DMS53 treated with DMSO at 0.1 percent for 48 hours (cell line): ENCODE measurements around the gene GIGYF2.
"Not testable (repeated sequence)": the region's sequence is repeated elsewhere in the genome, so short reads cannot be mapped to it uniquely, and the experiment has no call there.

Source experiments
- DNase-seq: peaks from one replicate; lab custom pipeline; 2025; ENCODE audit not compliant: unreplicated experiment; lab: John Stamatoyannopoulos, UW

The GIGYF2 gene

DNA sequence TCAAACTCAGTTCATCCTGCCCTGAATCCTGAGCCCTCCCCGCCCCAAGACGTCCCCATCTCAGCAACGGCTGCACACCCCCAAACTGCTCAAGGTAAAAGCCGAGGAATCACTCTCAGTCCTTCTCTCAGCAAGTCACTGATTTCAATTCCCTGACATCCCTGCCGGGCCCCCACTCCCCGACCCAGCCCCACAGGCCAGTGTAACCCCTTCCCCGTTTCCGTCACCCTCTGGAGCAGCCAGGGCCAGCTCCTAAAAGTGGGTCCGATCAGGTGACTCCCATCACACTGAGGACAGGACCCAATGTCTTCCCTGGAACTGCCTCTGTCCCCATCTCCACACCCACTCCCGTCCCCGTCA is 193.4 kb downstream of the GIGYF2 start:
- no peak for DNase-seq

DNA sequence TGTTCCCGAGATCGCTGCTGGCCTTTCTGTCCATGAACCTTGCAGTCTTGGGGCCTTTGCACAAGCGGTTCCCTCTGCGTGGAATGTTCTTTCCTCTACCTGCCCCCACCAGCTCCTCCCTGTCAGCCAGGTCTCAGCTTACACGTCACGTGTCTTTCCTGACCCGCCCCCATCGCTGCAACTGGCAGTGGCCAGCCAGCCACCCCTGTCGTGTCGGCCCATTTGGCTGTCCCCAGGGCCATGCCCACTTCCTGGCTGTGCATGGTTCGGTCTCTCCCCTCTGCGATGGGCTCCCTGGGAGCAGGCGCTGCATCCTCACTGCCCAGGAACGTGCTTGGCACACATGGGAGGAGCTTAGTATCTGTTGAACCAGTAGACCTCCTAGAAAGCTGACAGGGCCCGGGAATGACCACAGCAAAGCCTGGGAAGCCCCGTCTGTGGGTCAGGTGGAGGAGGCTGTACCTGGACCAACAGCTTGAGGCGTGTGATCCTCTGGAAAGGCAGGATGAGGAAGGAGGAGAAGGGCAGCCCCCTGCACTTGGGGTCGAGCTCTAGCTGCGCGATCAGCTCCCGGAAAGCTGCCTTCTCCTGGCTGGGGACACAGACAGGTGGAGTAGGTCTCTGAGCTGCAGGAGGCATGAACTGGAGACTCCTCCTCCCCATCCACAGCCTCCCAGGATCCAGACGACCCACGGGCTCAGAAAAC is 193.9 kb downstream of the GIGYF2 start:
- DNase-seq, result peak; percentile 28

DNA sequence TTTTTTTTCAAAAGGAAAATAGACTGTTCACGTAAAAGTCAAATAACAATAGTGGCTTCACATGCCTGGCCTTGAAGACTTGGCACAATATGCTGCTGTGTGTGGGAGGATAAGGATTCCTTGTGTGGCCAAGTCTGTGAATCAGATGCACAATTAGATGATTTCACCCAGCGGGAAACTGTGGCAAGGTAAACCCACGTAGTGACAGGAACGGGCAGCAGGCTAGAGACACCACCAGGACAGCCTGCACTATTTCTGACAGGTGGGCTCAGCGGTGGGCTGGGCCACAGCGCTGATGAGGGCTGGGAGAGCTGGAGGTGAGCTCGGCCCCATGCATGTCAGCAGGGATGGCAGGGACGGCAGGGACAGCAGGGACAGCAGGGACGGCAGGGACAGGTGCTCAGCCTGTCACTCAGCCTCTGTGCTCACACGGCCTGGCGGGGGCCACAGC is 194.5 kb downstream of the GIGYF2 start:
- no peak for DNase-seq

DNA sequence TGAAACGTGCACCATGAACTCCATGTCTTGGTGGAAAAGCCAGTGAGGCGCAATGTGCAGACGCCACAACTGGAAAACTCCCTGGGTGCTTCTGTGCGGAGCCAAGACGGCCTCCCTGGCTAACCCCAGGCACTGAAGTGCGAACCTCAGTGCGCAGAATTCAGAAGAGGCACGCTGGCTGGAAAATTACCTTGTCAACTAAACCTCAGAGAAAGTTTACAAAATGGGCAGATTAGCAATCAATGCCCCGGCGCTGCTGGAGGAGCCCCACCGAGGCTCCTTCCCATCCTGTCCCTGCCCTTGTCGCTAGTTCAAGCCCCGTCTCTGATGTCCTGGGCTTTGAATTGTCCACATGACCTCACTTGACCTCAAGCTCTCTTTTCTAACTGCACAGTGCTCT is 195.1 kb downstream of the GIGYF2 start:
- DNase-seq, result no peak

DNA sequence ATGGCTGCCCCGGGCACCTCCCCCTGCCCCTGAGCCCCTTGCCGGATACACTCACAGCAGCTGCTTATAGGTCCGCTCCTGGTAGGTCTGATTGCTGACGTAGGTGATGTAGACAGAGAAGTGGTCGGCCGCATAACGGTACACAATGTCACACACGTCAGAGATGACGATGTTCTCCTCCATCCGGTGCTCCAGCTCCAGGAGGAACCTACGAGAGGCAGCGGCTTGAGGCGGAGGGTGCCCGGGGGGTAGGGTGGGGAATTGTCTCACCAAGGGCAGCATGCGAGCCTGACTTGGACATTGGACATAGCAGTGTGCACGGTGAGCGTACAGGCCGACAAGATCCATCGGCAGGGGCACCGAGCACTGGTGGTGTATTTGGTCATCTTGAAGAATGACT is 195.7 kb downstream of the GIGYF2 start:
- no peak for DNase-seq

DNA sequence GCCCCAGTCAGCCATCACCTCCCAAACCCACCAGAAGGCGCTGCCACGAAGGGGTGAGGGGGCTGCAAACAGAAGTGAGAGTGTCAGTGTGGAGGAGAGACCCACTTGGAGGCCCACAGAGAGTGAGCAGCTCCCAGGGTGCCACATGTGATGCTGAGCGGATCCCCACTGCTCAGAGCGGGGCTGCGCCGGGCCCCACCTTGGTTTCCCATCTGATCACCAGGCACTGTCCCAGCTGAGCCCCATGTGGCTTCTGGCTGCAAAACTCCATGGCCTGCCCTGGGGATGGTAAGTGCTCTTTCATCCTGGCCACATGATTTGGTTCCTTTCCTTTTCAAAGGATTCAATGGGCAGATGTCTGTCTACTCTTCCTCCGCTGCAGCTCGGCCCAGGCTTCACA is 196.7 kb downstream of the GIGYF2 start:
- DNase-seq, result no peak

DNA sequence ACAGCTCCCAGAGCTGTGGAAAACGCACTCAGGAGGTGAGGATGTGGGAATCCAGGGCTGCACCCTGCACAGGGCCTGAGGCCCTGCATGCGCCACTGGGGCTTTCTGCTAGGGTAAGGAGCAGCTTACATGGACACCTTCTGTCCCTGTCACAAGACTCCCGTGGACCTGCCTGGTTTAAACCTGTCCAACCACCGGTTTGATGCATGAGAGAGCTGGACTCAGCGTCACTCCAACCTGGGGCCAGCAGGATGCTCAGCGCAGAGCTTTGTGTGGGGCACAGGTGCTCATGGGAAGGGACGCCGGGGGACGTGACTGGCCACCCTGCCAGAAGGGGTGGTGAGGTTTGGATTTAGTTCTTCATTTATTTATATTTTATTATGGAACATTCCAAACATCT is 197.1 kb downstream of the GIGYF2 start:
- no peak for DNase-seq

DNA sequence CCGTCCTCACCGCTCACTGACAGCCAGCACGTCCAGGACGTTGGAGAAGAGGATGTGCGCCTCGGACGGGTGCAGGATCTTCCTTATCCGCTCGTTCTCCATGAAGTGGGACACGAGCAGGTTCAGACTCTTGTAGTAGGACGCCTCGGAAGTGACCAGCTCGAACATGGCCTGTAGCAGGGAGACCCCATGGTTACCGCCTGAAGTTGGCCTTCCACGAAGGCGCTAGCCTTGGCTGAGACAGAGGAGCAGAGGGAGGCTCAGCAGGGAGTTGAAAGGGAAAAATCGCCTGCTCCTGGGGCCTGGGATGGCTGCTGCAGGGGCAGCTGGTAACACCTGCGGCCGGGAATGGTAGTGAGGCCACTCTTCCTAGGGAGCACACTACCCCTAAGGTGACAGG is 197.6 kb downstream of the GIGYF2 start:
- no peak for DNase-seq

DNA sequence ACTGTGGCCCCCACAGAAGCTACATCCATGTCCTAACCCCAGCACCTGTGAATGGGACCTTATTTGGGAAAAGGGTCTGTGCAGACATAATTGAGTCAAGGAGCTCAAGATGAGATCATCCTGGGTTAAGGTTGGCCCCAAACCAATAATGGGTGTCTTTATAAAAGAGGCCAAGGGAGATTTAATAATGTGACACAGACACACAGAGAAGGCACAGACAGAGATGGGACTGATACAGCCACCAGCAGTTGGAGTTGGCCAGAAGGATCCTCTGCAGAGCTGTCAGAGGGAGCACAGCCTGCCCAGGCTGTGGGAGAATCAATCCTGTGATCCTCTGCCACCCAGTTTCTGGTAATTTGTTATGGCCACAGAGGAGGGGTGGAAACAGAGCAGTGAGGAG is 199.0 kb downstream of the GIGYF2 start:
- DNase-seq, result no peak

DNA sequence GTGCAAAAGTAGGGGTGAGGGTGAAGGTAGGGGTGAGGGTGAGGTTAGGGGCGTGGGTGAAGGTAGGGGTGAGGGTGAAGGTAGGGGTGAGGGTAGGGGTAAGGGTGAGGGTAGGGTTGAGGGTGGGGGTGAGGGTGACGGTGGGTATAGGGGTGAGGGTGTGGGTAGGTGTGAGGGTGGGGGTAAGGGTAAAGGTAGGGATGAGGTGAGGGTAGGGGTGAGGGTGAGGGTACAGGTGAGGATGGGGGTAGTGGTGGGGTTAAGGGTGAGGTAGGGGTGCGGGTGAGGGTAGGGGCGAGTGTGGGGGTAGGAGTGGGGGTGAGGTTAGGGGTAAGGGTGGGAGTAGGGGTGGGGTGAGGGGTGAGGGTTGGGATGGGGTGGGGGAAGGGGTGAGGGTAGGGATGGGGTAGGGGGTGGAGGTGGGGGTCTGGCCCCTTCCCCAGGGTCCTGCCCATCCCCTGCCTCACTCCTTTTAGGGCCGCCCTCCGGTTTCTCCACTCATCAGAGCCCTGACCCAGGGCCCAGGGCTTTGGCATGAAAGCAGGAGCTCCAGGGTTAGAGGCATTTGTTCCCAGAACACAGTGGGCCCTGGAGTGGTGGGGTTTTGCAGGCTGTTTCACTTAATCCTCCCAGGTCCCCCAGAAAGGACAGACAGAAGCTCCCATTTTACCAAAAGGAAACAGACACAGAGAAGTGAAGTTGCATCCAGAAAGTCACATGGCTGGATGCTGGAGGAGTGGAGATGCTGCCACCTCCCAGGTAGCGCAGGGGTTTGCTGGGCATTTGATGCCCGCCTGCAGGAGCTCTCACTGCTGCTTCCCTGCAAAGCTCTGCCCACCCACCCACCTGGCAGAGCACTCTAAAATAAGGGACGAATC is 199.8 kb downstream of the GIGYF2 start:
- DNase-seq, result no peak

DNA sequence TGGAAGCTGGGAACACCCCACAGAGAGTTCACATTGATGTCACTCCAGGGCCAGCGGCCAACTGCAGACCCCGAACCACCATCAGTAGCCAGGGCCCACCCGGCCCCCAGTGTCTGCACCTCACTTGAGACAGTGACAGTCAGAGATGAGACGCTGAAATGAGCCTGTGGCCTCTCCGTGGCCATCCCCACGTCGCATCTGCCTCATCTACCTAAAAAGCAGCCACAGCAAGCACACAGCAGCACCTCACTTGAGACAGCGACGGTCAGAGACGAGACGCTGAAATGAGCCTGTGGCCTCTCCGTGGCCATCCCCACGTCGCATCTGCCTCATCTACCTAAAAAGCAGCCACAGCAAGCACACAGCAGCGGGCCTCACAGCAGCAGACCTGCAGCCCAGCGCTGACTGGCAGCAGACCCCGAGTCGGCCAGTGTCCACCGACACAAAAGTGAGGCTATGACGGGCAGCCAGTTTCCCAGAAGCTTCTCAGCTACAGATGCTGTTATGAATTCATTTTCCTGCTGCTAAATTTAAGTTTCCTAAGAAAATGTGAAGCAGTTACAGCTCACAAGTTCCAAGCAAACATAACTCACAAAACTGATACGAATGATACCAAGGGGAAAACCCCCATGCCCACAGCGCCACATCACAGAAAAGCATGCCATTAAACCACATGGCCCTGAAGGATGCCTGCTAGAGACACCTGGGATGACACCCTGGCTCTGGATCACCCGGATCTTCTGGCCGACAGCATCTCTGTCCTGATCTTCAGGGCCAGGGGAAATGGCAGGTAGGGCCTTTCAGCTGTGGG is 200.7 kb downstream of the GIGYF2 start:
- DNase-seq, result no peak

DNA sequence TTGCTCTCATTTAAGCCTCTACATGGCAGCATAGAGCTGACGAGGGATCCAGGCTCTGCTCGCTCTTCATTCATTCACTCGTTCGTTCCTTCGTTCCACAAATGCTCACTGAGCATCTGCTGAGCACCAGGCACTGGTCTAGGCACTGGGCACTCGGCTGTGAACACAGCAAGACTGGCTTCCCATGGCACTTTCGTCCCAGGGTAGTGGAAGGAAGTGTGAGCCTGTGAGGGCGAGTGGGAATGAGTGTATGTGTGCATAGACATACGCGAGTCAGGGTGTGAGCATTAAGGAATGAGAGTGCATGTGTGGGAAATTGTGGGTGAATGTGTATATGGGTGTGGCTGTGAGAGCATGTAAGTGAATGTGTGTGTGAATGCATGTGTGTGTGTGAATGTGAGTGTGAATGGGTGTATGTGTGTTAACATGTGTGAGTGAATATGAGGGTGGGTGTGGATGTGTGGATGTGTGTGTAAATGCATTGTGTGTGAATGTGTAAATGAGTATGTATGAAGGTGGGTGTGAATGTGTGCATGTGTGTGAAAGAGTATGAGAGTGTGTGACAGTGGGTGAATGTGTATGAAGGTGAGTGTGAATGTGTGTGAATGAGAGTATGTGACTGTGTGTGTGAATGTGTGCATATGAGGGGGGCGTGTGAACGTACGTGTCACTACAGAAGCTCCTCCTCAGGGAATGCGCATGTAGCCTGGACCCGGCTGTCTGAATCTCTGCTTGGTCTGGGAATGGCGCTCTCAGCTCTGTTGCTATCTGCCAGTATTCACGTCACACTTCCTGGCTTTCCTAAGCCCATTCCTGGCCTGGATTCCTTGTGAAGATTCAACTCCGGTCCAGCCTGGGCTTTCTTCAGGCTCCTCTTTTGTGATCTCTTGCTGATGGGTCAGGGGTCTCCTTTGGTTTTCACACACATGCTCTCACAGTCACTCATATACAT is 201.7 kb downstream of the GIGYF2 start:
- no peak for DNase-seq

DNA sequence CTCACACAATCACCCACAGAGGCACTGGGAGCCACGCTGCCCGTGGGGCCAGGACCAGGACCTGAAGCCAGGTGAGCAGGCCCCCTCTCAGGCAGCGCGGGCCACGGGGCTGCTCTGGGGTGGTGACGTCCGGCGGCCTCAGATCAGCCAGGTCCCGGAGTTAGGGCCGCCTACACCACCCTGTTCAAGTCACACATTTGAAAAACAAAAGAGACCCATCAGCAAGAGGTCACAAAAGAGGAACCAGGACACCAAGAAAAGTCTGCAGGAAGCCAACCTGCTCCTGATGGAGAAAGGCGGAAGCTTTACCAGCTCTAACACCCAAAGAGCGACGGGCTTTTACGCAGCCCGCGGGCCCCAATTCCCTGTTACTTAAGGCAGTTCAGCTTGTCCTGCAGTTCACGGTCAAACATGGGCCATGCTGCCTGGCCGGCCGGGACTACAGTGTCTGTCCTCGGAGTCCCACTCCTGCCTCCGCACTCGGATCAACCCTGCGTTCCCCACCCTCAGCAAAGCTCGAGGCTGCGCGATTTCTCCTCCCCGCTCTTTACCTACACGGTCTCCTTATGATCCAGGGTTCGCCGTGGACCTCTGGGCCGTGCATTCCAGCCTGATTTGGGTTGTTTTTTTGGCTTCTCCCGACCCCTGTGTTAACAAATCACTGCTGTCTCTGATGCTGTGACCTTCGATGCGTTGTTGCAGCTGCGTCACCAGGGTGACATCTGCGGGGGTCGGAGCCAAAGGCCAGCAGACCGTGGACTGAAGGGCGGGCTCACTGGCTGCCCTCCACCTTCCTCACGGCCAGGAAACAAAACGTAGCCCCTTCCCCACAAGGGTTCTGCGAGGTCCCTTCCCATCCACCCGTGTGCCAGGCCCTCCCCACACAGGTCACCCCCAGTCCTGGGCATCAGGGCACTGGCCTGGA is 203.9 kb downstream of the GIGYF2 start:
- no peak for DNase-seq

DNA sequence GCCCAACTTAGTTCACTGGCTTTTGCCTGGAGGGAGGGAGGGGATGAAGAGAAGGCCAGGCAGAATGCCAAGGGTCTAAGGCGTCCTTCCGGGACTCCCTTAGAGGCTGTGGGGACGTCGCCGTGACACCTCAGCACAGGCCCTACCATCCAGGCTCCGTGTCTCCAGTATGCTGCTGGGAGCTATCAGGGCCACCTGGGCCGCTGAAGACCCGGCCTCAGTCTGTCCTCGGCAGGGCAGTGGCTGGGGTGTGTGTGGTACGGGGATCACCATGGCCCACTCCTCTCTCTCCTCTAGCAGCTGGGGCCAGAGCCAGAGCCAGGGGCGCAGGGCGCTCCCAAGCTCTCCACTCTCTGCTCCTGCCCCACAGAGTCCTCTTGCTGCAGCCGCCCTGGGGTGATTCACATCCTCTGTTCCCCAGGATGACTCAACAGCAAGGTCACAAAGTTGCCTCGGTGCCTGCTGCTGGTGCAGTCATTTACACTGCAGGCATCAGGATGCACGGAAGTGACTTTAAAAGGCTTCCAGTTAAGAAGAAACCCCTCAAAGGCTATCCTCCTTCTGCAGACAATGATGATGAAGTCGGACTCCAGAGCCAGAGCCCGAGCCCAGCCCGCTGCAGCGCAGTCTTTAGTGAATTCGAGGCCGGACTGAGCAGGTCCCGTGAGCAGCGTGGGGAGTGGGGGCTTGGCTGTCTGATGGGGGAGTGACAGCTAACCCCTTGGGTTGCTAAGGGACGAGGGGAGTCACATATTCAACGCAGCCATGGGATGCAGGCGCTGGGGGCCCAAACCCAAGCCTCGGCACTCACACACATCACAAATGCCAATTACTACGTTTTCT is 204.8 kb downstream of the GIGYF2 start:
- DNase-seq, result no peak

DNA sequence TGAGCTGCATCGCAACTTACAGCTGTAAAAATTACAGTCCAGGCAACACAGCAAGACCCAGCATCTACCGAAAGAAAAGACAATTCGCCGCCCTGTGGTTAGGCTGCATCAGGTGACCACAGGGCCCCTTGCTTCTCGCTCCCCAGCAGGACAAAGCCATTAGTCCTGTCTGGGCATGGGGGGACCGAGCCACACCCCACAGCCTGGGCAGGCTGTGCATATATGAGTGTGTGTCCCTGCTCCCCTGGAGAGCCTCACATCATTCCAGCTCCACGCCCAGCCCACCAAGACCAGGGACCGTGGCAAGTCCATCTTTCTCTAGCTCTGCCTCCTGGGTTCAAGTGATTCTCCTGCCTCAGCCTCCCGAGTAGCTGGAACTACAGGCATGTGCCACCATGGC is 206.9 kb downstream of the GIGYF2 start:
- no peak for DNase-seq

DNA sequence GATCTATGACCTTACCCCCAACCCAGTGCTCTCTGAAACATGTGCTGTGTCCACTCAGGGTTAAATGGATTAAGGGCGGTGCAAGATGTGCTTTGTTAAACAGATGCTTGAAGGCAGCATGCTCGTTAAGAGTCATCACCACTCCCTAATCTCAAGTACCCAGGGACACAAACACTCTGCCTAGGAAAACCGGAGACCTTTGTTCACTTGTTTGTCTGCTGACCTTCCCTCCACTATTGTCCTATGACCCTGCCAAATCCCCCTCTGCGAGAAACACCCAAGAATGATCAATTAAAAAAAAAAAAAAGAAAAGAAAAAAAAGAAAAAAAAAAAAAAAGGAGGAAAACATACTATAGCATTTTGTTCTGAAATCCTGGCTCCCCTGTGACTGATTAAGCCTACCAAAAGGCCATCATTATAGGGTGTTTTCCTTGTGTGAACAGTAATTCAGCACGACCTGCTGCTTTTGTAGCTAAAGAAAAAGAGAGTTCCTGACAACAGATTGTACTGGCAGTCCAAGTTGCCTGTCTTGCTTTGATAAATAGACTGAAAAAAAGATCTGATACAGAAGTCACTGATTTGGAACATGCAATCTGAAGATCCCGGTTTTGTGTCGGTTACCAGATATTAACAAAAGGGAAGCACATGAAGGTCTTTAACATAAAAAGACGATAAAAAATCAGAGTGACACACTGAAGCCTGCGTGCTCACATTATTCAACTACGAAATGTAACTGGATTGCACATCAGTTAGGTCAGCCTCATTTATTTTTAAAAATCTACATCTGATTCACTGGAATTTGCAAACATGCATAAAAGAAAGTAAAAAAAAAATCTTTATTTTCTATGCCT is 210.0 kb downstream of the GIGYF2 start:
- not testable (repeated sequence) for DNase-seq

DNA sequence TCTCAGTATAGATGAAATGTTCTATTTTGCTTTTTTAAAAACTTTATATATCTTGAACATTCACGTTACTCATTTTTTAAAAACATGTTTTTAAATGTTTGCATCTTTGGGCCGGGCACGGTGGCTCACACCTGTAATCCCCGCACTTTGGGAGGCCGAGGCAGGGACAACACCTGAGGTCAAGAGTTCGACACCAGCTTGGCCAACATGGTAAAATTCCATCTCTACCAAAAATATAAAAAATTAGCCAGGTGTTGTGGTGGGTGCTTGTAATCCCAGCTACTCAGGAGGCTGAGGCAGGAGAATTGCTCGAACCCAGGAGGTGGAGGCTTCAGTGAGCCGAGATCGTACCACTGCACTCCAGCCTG is 210.6 kb downstream of the GIGYF2 start:
- not testable (repeated sequence) for DNase-seq

DNA sequence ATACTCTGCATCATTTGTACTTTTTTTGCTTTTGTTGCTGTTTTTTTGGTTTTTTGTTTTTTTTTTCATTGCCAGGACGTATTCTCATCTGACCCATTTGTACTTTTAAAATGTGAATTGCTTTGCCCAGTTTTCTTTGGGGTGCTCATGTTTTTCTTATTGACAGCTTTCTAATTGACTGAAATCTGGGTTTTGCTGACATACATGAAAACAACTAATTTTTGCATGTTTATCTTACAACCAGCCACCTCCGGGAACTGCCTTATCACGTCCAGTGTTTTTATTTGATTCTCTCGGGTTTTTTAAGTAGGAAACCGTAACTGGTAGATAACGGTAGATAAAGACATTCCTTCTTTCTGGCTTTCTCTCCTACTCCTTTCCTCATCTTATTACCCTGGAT is 211.6 kb downstream of the GIGYF2 start:
- DNase-seq, result no peak
